ENCODE results near the gene MS4A4E.
"Not testable (repeated sequence)": the region's sequence is repeated elsewhere in the genome, so short reads cannot be mapped to it uniquely, and the experiment has no call there.

Gene MS4A4E

GRCh38 chr11:60168306-60168705 is 74.6 kb downstream of the MS4A4E start:
- DNase-seq (ENCODE audit: low spot score in 2 of 2) (no peak), ATAC-seq (no peak)
- H3K27ac Mint-ChIP-seq, result no peak overlapping the region
- no peaks in the 10 kb centered on the region for H3K36me3 Mint-ChIP-seq
- peaks cover 5% of the 10 kb centered on the region for H3K4me1 Mint-ChIP-seq
- H3K4me3 Mint-ChIP-seq, result no peak overlapping the region
- no peaks in the 10 kb centered on the region for H3K9me3 Mint-ChIP-seq

DNA sequence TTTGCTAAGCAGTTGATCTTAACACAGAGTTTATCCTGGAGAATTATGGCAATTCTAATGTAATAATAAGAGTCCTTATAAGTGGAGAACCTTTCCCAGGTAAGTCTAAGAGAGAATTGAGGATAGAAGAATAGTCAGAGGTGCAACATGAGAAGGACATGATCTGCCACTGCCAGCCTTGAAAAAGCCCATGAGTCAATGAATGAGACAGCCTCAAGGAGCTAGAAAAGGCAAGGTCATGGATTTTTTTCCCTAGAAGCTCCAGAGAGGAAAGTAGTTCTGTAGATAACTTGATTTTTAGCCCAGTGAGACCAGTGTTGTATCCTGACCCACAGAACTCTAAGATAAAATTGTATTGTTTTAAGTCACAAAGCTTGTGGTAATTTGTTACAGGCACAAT is 77.0 kb downstream of the MS4A4E start:
- no peak for ATAC-seq

GRCh38 chr11:60165538-60165937 is 77.4 kb downstream of the MS4A4E start:
- Mint-ChIP-seq H3K36me3 (no peaks in the 10 kb centered on the region), H3K9me3 (no peaks in the 10 kb centered on the region), H3K27ac (no peak overlapping the region), H3K4me3 (no peak overlapping the region), H3K4me1 (peaks cover 5% of the 10 kb centered on the region)
- DNase-seq (ENCODE audit: low spot score in 2 of 2) (no peak), ATAC-seq (peak; percentile 60)

More for the DNA sequence above, 77.0 kb downstream of the MS4A4E start:
- no peak for DNase-seq (ENCODE audit: low spot score in 2 of 2)
- Mint-ChIP-seq H3K4me3 (no peak overlapping the region), H3K36me3 (no peaks in the 10 kb centered on the region), H3K27ac (no peak overlapping the region), H3K9me3 (no peaks in the 10 kb centered on the region), H3K4me1 (peaks cover 5% of the 10 kb centered on the region)

GRCh38 chr11:60164550-60165075 is 78.3 kb downstream of the MS4A4E start:
- H3K36me3 Mint-ChIP-seq, result no peaks in the 10 kb centered on the region
- no peaks in the 10 kb centered on the region for H3K9me3 Mint-ChIP-seq
- no peak overlapping the region for H3K27ac Mint-ChIP-seq
- H3K4me1 Mint-ChIP-seq, result peaks cover 5% of the 10 kb centered on the region
- H3K4me3 Mint-ChIP-seq, result no peak overlapping the region
- ATAC-seq, result peak; percentile 81
- no peak for DNase-seq (ENCODE audit: low spot score in 2 of 2)

DNA sequence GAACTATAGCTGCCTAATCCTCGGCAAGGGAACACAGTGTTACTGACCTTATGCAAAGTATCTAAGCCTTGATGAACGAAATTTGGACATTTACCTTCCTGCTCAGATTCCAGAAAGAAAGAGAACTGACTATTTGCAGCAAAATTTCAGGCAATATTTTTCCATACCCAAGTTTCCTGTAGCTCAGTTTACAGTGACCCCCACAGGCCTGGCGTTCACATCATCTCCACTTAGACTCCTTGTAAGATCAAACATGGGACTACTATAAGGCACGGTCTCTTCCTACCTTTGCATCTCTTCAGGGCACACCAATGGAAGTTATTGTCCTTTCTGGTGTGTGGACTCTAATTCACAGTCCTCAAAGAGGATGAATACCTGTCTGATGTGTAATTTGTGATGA is 81.2 kb downstream of the MS4A4E start:
- DNase-seq (ENCODE audit: low spot score in 2 of 2), result no peak
- no peaks in the 10 kb centered on the region for H3K9me3 Mint-ChIP-seq
- no peak overlapping the region for H3K4me3 Mint-ChIP-seq
- H3K4me1 Mint-ChIP-seq, result peaks cover 5% of the 10 kb centered on the region
- no peak for ATAC-seq
- H3K27ac Mint-ChIP-seq, result no peak overlapping the region
- no peaks in the 10 kb centered on the region for H3K36me3 Mint-ChIP-seq

DNA sequence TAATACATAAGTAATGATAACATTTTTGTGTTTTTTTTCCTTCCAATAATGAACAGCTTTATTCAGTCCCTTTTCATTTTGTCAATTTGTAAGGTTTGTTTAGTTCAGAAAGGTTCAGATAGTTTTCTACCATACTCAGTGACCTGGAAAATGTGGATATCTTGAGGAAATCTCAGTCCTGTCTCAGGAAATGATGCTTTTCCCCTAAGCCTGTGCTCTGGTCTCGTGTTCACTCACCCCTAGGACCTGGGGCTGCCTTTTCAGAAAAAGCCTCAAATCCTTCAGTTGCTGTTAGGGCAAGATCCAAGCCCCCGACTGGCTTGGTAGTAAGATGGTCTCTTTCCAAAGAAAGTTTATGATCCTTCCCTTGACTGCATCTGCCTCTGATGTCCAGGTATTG is 81.8 kb downstream of the MS4A4E start:
- no peaks in the 10 kb centered on the region for H3K36me3 Mint-ChIP-seq

DNA sequence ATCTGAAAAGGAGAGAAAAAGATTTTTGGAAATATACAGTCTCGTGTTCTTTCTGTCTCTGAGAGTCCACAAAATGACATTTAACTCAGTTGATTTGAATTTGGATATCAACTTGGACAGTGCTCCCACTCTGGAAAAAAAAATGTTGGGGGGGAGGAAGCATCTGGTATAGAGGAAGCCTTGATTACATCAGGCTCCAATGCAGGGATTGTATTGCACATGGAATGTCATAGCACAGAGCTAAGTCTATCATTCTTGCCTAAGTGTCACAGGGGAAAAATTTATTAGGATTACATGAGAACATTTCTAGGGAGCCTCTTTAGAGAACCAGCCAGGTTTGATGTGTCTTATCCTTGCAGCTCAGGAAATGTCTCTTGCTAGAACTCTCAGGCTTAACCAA is 83.1 kb downstream of the MS4A4E start:
- Mint-ChIP-seq H3K27ac (no peak overlapping the region), H3K4me1 (peaks cover 2% of the 10 kb centered on the region), H3K36me3 (no peaks in the 10 kb centered on the region), H3K9me3 (no peaks in the 10 kb centered on the region), H3K4me3 (no peak overlapping the region)
- ATAC-seq (no peak), DNase-seq (ENCODE audit: low spot score in 2 of 2) (no peak)

More for the DNA sequence above, 81.8 kb downstream of the MS4A4E start:
- Mint-ChIP-seq H3K4me1 (peaks cover 5% of the 10 kb centered on the region), H3K9me3 (no peaks in the 10 kb centered on the region), H3K27ac (no peak overlapping the region), H3K4me3 (no peak overlapping the region)
- ATAC-seq, result no peak
- DNase-seq (ENCODE audit: low spot score in 2 of 2), result no peak

- no peak overlapping the region for H3K27ac Mint-ChIP-seq
- no peak overlapping the region for H3K4me3 Mint-ChIP-seq
- H3K9me3 Mint-ChIP-seq, result no peaks in the 10 kb centered on the region
- no peak for ATAC-seq
- H3K4me1 Mint-ChIP-seq, result no peaks in the 10 kb centered on the region
- no peaks in the 10 kb centered on the region for H3K36me3 Mint-ChIP-seq
- DNase-seq (ENCODE audit: low spot score in 2 of 2), result no peak
These were observed 83.7 kb downstream of the MS4A4E start for GRCh38 chr11:60159284-60159683.

- no peak for ATAC-seq
- no peak overlapping the region for H3K4me3 Mint-ChIP-seq
- H3K9me3 Mint-ChIP-seq, result no peaks in the 10 kb centered on the region
- H3K4me1 Mint-ChIP-seq, result no peaks in the 10 kb centered on the region
- no peaks in the 10 kb centered on the region for H3K36me3 Mint-ChIP-seq
- no peak overlapping the region for H3K27ac Mint-ChIP-seq
- no peak for DNase-seq (ENCODE audit: low spot score in 2 of 2)
These were observed 84.3 kb downstream of the MS4A4E start for GRCh38 chr11:60158636-60159035.

- Mint-ChIP-seq H3K4me3 (no peak overlapping the region), H3K27ac (no peak overlapping the region), H3K9me3 (no peaks in the 10 kb centered on the region), H3K4me1 (no peaks in the 10 kb centered on the region), H3K36me3 (no peaks in the 10 kb centered on the region)
- ATAC-seq (no peak), DNase-seq (ENCODE audit: low spot score in 2 of 2) (no peak)
These were observed 87.0 kb downstream of the MS4A4E start for GRCh38 chr11:60155931-60156330.

GRCh38 chr11:60152727-60153126 is 90.2 kb downstream of the MS4A4E start:
- not testable (repeated sequence) for ATAC-seq; H3K27ac Mint-ChIP-seq; H3K9me3 Mint-ChIP-seq; H3K36me3 Mint-ChIP-seq; H3K4me3 Mint-ChIP-seq; H3K4me1 Mint-ChIP-seq; DNase-seq (ENCODE audit: low spot score in 2 of 2)

DNA sequence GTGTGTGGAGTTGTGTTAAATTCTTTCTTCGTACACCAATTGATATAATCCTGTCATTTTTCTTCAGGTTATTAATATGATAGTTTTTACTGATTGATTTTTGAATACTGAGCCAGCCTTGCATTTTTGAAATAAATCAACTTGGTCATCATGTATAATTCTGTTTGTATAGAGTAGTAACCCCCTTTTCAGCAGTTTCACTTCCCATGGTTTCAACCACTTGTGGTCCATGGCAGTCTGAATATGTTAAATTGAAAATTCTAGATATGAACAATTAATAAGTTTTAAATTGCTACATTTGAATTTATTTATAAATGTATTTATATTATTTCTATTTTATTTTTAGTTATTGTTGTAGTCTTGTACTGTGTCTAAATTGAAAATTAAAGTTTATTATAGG is 92.7 kb downstream of the MS4A4E start:
- no peaks in the 10 kb centered on the region for H3K9me3 Mint-ChIP-seq
- no peaks in the 10 kb centered on the region for H3K36me3 Mint-ChIP-seq
- H3K4me1 Mint-ChIP-seq, result no peaks in the 10 kb centered on the region
- ATAC-seq (no peak), DNase-seq (ENCODE audit: low spot score in 2 of 2) (no peak)
- H3K27ac Mint-ChIP-seq, result no peak overlapping the region
- H3K4me3 Mint-ChIP-seq, result no peak overlapping the region

Data from stimulated activated effector memory CD8-positive, alpha-beta T cell treated with anti-CD3 and anti-CD28 coated beads, Interleukin-12 subunit alpha, Interleukin-12 subunit beta, amount 100 ng/mL, for 72 hours (primary cell).